Measurements from ENCODE around the gene ZNF507. TPM values are rescaled to one million over a fixed set of nuclear protein-coding genes. Genes with fewer than 3 reads are reported as not detected.
"Not testable (repeated sequence)": the region's sequence is repeated elsewhere in the genome, so short reads cannot be mapped to it uniquely, and the experiment has no call there.

The ZNF507 gene
- total RNA-seq, 1 donor = 26.0 TPM

DNA sequence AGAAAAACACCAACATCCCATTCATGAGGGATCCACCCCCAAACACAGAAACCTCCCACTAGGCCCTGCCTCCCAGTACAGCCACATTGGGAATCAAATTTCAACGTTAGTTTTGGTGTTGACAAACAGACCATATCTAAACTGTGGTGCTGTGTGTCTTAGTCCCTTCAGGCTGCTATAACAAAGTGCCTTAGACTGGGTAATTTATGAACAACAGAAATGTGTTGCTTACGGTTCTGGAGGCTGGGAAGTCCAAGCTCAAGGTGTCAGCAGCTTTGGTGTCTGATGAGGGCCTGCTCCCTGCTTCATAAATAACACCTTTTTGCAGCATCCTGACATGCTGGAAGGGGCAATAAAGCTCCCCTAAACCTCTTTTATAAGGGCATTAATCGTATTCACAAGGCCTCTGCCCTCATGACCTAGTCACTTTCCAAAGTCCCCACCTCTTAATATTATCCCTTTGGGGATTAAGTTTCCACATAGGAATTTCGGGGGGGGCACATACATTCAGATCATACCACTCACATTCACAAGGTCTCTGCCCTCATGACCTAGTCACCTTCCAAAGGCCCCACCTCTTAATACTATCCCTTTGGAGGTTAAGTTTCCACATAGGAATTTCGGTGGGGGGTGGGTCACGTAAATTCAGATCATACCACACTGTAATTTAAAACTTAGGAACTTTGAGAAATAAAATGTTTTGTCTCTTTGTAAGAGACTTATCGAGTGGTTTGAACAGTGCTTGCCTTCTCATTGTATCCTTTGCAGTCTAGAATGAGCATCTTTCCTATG is 27.5 kb downstream of the ZNF507 start:
- no peaks in the 10 kb centered on the region for H3K4me1 ChIP-seq (ENCODE audit: insufficient read depth, low read length)
- H3K9me3 ChIP-seq (ENCODE audit: low read depth, low read length) = no peaks in the 10 kb centered on the region
- peaks cover 45% of the 10 kb centered on the region for H3K27me3 ChIP-seq (ENCODE audit: insufficient read depth, low read length)
- no peak overlapping the region for H3K4me3 ChIP-seq (ENCODE audit: low read length)

DNA sequence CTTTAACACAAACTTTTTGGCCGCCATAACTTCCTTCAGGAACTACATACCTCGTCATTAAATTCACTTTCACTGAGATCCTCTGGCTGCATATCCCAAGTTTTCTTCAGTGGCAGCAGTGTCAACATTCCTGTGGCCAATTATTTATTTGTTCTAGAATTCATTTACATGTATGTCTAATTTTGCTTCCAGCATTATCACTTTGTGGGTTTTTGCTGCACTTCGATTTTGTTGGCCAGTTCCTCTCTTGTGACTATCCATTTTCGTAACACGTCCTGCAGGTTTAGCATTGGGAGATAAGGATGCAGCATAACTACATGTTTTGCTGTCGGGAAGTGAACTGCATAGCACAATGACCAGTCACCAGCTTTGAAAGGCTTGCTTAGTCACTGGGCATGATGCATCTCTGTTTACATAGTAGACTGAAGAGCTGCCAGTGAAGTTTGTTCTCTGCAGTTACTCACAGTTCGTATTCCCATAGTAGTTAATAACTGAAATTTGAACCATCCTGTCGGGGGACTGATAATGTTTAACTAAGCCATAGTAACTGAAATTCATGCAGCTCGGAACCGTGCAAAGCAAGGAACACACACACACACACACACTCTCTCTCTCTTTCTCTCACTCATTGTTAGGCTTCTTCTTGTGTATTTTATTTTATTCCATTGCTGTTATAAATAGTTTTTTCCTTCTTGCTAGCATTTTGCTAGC is 28.3 kb downstream of the ZNF507 start:
- H3K4me3 ChIP-seq (ENCODE audit: low read length) = no peak overlapping the region
- no peaks in the 10 kb centered on the region for H3K4me1 ChIP-seq (ENCODE audit: insufficient read depth, low read length)
- peaks cover 37% of the 10 kb centered on the region for H3K27me3 ChIP-seq (ENCODE audit: insufficient read depth, low read length)
- H3K9me3 ChIP-seq (ENCODE audit: low read depth, low read length) = no peaks in the 10 kb centered on the region

DNA sequence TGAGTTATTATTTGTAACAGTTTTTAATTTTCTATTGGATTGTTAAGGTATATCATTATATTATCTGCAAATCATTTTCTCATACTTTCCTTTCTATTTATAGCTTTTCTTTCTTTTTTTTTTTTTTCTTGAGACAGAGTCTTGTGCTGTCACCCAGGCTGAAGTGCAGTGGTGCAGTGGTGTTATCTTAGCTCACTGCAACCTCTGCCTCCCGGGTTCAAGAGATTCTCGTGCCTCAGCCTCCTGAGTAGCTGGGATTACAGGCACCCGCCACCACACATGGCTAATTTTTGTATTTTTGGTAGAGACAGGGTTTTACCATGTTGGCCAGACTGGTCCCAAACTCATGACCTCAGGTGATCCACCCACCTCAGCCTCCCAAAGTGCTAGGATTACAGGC is 29.0 kb downstream of the ZNF507 start:
- not testable (repeated sequence) for H3K4me1 ChIP-seq (ENCODE audit: insufficient read depth, low read length); H3K9me3 ChIP-seq (ENCODE audit: low read depth, low read length); H3K4me3 ChIP-seq (ENCODE audit: low read length)
- H3K27me3 ChIP-seq (ENCODE audit: insufficient read depth, low read length) = peaks cover 31% of the 10 kb centered on the region

DNA sequence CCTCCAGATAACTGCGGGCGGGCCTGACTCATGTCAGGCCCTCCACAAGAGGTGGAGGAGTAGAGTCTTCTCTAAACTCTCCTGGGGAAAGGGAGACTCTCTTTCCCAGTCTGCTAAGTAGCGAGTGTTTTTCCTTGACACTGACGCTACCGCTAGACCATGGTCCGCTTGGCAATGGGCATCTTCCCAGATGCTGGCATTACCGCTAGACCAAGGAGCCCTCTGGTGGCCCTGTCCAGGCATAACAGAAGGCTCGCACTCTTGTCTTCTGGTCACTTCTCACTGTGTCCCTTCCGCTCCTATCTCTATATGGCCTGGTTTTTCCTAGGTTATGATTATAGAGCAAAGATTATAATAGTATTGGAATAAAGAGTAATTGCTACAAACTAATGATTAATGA is 31.7 kb downstream of the ZNF507 start:
- H3K4me3 ChIP-seq (ENCODE audit: low read length); H3K9me3 ChIP-seq (ENCODE audit: low read depth, low read length); H3K4me1 ChIP-seq (ENCODE audit: insufficient read depth, low read length): not testable (repeated sequence)
- peaks cover 23% of the 10 kb centered on the region for H3K27me3 ChIP-seq (ENCODE audit: insufficient read depth, low read length)

DNA sequence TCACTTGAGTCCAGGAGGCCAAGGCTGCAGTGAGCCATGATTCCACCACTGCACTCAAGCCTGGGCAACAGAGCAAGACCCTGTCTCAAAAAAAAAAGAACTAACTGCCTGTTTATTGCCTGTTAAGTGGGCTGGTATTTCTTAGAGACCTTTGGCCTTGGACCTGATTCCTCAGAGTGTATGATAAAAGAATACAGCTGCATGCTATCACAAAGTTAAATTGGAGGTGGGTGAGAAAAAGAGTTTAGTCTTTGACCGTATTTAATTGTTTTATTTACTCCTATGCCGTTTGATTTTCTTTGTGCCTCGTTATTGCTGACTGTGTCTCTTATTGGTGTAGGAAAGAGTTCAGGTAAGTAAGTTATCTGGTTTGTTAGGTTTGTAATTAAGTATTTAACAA is 34.9 kb downstream of the ZNF507 start:
- Histone ChIP-seq H3K9me3 (ENCODE audit: low read depth, low read length) (no peaks in the 10 kb centered on the region), H3K4me3 (ENCODE audit: low read length) (no peak overlapping the region), H3K4me1 (ENCODE audit: insufficient read depth, low read length) (no peaks in the 10 kb centered on the region), H3K27me3 (ENCODE audit: insufficient read depth, low read length) (peaks cover 4% of the 10 kb centered on the region)

DNA sequence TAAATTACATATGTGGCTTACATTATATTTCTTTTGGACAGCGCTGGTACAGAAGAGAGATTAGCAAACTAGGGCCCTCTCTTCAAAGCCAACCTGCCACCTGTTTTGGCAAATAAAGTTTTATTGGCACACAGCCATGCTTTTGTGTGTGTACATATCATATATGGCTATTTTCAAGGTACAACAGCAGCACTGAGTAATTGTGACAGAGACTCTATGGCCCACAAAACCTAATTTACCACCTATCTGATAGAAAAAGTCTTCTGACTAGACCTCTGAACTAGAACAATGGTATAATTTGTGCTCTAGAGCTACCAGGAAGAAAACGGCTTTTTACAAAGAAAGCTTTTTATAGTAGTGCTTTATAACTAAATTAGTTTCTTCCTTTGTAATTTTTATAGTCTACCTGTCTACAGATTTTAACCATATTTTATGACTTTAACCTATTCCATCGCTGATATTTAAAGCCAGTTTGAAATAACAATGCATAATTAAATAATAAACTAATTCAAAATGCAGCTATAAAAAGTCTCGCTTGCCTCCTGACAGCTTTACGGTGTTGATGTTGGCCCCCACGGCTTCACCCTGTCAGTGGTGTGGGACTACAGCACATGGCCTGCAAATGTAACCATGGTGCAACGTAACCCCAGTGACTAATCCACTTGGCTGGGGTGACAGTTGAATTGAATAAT is 42.4 kb downstream of the ZNF507 start:
- Histone ChIP-seq H3K9me3 (ENCODE audit: low read depth, low read length) (no peaks in the 10 kb centered on the region), H3K4me3 (ENCODE audit: low read length) (no peak overlapping the region), H3K4me1 (ENCODE audit: insufficient read depth, low read length) (no peaks in the 10 kb centered on the region), H3K27me3 (ENCODE audit: insufficient read depth, low read length) (no peaks in the 10 kb centered on the region)

DNA sequence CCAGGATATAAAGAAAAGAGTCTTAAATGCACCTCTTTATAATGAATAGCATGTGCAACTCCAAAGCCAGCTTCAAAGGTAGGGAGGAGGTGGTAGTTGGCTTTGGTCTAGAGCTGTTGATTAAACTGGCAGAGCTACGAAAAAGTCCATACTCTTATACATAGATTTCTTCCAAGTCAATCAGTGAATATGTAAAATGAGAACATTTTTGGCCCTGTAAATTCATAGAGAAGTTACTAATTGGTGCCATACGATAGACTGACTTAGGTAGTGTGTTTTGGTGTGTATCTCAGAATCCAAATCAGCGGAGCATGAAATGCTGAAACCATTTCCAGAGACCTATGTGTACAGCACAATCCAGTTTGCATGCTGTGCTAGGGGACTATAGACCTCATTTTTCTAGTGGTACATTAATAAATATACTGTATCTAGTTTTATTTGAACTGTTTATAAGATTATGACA is 43.0 kb downstream of the ZNF507 start:
- no peaks in the 10 kb centered on the region for H3K4me1 ChIP-seq (ENCODE audit: insufficient read depth, low read length)
- H3K4me3 ChIP-seq (ENCODE audit: low read length) = no peak overlapping the region
- no peaks in the 10 kb centered on the region for H3K27me3 ChIP-seq (ENCODE audit: insufficient read depth, low read length)
- no peaks in the 10 kb centered on the region for H3K9me3 ChIP-seq (ENCODE audit: low read depth, low read length)

DNA sequence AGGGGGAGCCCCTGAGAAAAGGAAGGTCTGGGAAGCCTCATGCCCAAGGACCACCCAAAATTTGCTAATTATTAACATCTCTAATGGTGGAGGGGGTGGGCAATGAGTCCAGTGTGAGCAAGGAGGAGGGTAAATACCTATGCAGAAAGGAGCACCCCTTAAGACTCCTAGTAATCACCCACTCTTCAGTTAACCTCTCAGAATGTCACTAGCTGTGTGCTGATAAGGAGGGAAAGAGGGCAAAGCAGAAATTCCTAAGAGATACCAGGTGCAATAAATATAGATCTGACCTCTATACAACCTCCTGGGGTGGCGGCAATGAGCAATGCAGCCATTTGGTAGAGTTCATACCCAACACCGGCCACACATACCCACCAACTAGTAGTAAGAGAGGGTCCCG is 47.5 kb downstream of the ZNF507 start:
- H3K9me3 ChIP-seq (ENCODE audit: low read depth, low read length) = no peaks in the 10 kb centered on the region
- H3K4me3 ChIP-seq (ENCODE audit: low read length) = no peak overlapping the region
- H3K27me3 ChIP-seq (ENCODE audit: insufficient read depth, low read length) = no peaks in the 10 kb centered on the region
- H3K4me1 ChIP-seq (ENCODE audit: insufficient read depth, low read length) = no peaks in the 10 kb centered on the region

DNA sequence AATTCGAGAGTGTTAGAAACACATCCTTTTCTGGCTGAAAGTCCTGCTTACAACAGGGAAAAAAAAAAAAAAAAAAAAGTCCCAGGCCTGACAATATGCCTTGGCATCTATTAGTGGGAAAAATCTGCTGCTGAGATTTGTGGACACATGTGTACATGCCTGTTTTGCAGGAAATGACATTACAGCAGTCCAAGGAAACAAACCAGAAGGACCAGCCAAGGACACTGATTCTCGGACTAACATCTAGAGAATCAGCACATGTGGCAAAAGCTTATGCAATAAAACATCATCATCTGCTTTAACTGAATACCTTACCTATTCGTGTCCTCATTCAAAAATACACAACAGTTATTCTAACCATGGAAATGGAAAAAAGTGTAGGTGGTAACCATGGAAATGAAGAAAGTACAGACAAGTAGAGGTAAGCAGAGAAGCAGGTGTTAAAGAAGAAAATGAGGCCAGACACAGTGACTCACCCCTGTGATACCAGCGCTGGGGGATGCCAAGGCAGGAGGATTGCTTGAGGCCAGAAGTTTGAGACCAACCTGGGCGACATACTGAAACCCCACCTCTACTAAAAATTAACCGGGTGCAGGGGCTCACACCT is 50.7 kb downstream of the ZNF507 start:
- Histone ChIP-seq H3K9me3 (ENCODE audit: low read depth, low read length) (no peaks in the 10 kb centered on the region), H3K4me3 (ENCODE audit: low read length) (no peak overlapping the region), H3K4me1 (ENCODE audit: insufficient read depth, low read length) (no peaks in the 10 kb centered on the region), H3K27me3 (ENCODE audit: insufficient read depth, low read length) (no peaks in the 10 kb centered on the region)

DNA sequence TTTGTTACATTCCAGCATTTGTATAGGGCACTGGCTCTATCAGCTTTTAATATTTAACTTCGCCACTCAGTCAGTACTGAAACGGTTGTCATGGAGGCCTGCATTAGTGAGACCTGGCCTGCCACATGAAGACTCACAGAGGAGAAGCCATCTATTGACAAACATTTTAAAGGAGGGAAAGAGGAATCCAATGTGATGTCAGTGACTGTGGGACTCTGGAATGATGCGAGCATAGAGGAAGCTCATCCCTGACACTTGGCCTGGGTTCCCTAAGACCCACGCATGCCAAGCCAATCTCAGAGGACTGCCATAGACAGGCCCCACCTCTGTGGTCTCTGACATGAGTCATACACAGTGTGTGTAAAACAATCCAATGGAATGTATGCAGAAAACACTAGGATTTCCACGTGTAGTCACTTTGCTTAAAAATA is 52.3 kb downstream of the ZNF507 start:
- Histone ChIP-seq H3K4me1 (ENCODE audit: insufficient read depth, low read length) (no peaks in the 10 kb centered on the region), H3K4me3 (ENCODE audit: low read length) (no peak overlapping the region), H3K9me3 (ENCODE audit: low read depth, low read length) (no peaks in the 10 kb centered on the region), H3K27me3 (ENCODE audit: insufficient read depth, low read length) (no peaks in the 10 kb centered on the region)

DNA sequence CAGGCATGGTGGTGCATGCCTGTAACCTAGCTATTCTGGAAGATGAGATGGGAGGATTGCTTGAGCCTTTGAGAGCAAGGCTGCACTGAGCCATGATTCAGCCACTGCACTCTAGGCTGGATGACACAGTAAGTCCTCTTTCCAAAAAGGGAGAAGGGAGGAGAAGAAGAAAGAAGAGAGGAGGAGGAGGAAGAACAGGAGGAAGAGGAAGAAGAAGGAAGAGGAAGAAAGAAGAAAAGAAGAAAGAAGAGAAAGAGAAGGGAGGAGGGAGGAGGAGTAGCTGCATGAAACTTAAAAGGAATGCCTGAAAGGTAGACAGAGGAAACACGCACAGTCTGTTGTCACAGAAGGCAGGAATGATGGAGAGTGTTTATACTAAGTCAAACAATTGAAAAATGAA is 56.6 kb downstream of the ZNF507 start:
- Histone ChIP-seq H3K4me1 (ENCODE audit: insufficient read depth, low read length) (peaks cover 27% of the 10 kb centered on the region), H3K9me3 (ENCODE audit: low read depth, low read length) (no peaks in the 10 kb centered on the region), H3K4me3 (ENCODE audit: low read length) (no peak overlapping the region), H3K27me3 (ENCODE audit: insufficient read depth, low read length) (no peaks in the 10 kb centered on the region)

DNA sequence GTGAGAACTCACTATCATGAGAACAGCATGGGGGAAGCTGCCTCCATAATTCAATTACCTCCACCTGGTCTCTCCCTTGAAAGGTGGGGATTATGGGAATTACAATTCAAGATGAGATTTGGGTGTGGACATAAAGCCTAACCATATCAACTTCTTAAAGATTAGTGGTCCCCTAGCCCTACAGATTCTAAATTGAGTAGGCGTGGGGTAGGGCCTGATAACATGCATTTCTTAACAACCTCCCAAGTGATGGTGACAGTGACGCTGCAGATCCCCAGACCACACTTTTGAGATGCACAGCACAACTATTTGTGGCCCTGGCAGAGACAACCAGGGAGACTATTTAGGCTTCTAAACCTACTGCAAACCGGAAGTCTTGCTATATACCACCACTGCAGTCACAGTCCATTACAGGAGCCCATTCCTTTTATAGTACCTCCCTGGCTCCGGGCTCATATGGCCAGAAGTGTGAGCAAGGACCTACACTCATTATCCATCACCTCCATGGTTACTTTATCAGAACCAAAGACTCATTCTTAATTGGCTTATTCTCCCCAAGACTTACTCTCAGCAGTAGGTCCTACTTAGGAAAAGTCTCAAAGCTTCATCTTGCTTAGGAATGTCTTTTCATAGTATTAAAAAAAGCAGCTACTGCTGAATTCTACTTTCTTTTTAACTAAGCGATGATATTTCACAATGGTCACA is 58.0 kb downstream of the ZNF507 start:
- Histone ChIP-seq H3K4me1 (ENCODE audit: insufficient read depth, low read length) (peaks cover 27% of the 10 kb centered on the region), H3K9me3 (ENCODE audit: low read depth, low read length) (no peaks in the 10 kb centered on the region), H3K27me3 (ENCODE audit: insufficient read depth, low read length) (no peaks in the 10 kb centered on the region), H3K4me3 (ENCODE audit: low read length) (no peak overlapping the region)

DNA sequence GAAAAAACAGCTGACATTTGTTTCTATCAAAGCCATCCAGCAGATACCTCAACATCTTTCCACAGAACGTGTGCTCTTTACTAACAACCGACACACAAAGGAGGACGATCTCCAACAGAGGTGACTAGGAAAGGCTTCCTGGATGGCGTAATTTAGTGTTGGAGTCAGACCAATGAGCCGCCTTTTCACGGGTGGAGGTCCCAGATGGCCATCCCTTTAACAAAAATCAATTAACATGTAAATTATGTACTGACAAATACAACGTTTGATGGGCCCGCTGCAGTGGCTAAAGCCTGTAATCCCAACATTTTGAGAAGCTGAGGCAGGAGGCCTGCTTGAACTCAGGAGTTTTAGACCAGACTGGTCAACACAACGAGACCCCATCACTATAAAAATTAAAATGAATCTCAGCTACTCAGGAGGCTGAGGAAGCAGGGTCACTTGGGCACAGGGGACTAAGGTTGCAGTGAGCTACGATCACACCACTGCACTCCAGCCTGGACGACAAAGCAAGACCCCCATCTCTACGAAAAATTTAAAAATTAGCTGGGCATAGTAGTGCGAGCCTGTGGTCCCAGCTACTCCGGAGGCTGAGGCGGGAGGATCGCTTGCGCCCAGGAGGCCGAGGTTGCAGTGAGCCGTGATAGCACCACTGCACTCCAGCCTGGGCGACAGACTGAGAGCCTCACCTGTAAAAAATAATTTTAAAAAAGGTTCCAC is 59.0 kb downstream of the ZNF507 start:
- no peaks in the 10 kb centered on the region for H3K9me3 ChIP-seq (ENCODE audit: low read depth, low read length)
- H3K4me3 ChIP-seq (ENCODE audit: low read length) = peak overlapping the region; percentile 73
- H3K4me1 ChIP-seq (ENCODE audit: insufficient read depth, low read length) = peaks cover 27% of the 10 kb centered on the region
- no peaks in the 10 kb centered on the region for H3K27me3 ChIP-seq (ENCODE audit: insufficient read depth, low read length)

DNA sequence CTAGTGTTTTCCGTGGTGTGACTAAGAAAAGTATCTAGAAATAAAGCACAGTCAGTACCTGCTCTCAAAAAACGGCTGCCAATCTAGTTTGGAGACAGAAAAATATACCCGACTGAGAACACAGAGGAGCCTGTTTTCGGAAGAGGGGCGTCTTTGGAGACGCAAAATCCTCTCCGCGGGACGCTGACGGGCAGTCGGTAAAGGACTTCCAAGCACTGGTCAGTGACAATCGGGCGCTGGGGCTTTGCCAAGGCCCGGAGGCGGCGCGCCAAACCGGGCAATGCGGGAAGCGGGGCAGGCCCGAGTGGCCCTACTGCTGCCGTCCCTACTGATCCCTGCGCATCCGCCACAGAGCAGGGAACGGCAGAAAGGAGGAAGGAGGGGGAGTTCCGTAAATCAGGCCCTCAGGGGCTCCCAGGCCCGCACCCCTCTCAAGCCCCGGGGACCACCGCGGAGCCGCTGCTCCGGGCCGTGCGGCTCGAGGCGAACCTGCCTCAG is 59.6 kb downstream of the ZNF507 start:
- Histone ChIP-seq H3K27me3 (ENCODE audit: insufficient read depth, low read length) (no peaks in the 10 kb centered on the region), H3K9me3 (ENCODE audit: low read depth, low read length) (no peaks in the 10 kb centered on the region), H3K4me3 (ENCODE audit: low read length) (peak overlapping the region; percentile 73), H3K4me1 (ENCODE audit: insufficient read depth, low read length) (peaks cover 27% of the 10 kb centered on the region)
